HEK293T (cell line): ENCODE measurements around the gene STT3B.
"Not testable (repeated sequence)": the region's sequence is repeated elsewhere in the genome, so short reads cannot be mapped to it uniquely, and the experiment has no call there.

Experiments used
- CTCF ChIA-PET: fragments of 350-600 bp; formaldehyde crosslinking; extraction: SDS; loops from one replicate; lab custom pipeline; 2021; ENCODE audit warnings: antibody characterized with exemption, inconsistent platforms; lab: Yijun Ruan, JAX
- POLR2A ChIA-PET: fragments of 350-600 bp; formaldehyde crosslinking; extraction: SDS; loops from one replicate; lab custom pipeline; 2020; ENCODE audit warnings: antibody characterized with exemption, inconsistent platforms; lab: Yijun Ruan, JAX
- DNase-seq: peaks from one replicate; pipeline ENCODE4 v3.0.0; 2012; ENCODE audit warnings: mixed read lengths; ENCODE audit errors: extremely low spot score
- ARNT ChIP-seq: fragments of 450-650 bp; IDR thresholded peaks from 2 replicates; pipeline ENCODE4 v1.6.1; 2017; ENCODE audit warnings: mild to moderate bottlenecking
- BHLHE40 ChIP-seq: fragments of 450-650 bp; IDR thresholded peaks from 2 replicates; pipeline ENCODE4 v1.6.1; 2016; ENCODE audit warnings: mild to moderate bottlenecking, moderate library complexity, borderline replicate concordance
- CTBP1 ChIP-seq: fragments of 450-650 bp; IDR thresholded peaks from 2 replicates; pipeline ENCODE4 v1.6.1; 2016; ENCODE audit warnings: borderline replicate concordance
- ELF4 ChIP-seq: fragments of 450-650 bp; IDR thresholded peaks from 2 replicates; pipeline ENCODE4 v1.6.1; 2017; ENCODE audit warnings: antibody characterized with exemption
- FOXA1 ChIP-seq: fragments of 450-650 bp; IDR thresholded peaks from 2 replicates; pipeline ENCODE4 v1.6.1; 2016; ENCODE audit warnings: mild to moderate bottlenecking
- FOXK2 ChIP-seq: fragments of 450-650 bp; IDR thresholded peaks from 2 replicates; pipeline ENCODE4 v1.6.1; 2016; ENCODE audit warnings: mild to moderate bottlenecking
- FOXM1 ChIP-seq: fragments of 450-650 bp; IDR thresholded peaks from 2 replicates; pipeline ENCODE4 v1.6.1; 2017; ENCODE audit warnings: mild to moderate bottlenecking, borderline replicate concordance
- HDGF ChIP-seq: fragments of 450-650 bp; IDR thresholded peaks from 2 replicates; pipeline ENCODE4 v1.6.1; 2017; ENCODE audit warnings: antibody characterized with exemption, borderline replicate concordance
- L3MBTL2 ChIP-seq: fragments of 450-650 bp; conservative IDR thresholded peaks from 2 replicates; pipeline ENCODE4 v1.6.1; 2016; ENCODE audit warnings: mild to moderate bottlenecking
- LEF1 ChIP-seq: fragments of 450-650 bp; IDR thresholded peaks from 2 replicates; pipeline ENCODE4 v1.6.1; 2017; ENCODE audit warnings: mild to moderate bottlenecking, borderline replicate concordance
- NFRKB ChIP-seq: fragments of 450-650 bp; IDR thresholded peaks from 2 replicates; pipeline ENCODE4 v1.6.1; 2016; ENCODE audit warnings: mild to moderate bottlenecking, moderate library complexity
- PKNOX1 ChIP-seq: fragments of 450-650 bp; IDR thresholded peaks from 2 replicates; pipeline ENCODE4 v1.6.1; 2016
- SP1 ChIP-seq: fragments of 450-650 bp; IDR thresholded peaks from 2 replicates; pipeline ENCODE4 v1.6.1; 2017
- SUZ12 ChIP-seq: fragments of 450-650 bp; IDR thresholded peaks from 2 replicates; pipeline ENCODE4 v1.6.1; 2016; ENCODE audit warnings: mild to moderate bottlenecking
- TARDBP ChIP-seq: fragments of 450-650 bp; IDR thresholded peaks from 2 replicates; pipeline ENCODE4 v1.6.1; 2016
- ZNF384 ChIP-seq: fragments of 450-650 bp; IDR thresholded peaks from 2 replicates; pipeline ENCODE4 v1.6.1; 2016

STT3B gene

DNA sequence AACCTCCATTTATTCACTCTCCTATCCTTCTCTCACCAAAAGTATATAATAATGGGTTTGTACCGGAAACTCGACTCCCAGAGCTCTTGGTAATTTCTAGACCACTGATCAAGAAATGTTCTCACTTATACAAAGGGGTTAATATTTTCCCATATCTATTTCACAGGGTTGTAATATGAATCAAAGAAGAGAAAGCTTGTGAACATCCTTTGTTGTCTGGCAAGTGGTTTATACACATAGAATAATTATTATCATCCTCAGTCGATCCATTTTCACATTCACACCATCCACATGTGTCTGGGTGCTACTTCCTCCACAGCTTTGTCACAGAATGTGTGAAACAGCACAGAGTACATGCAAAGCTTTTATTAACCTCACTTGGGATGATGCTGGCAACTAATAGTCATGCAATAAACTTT, 29.9 kb upstream of the STT3B start:
- DNase-seq, result no peak
- ChIA-PET CTCF (no interaction called here), POLR2A (interaction anchor here (1.7 kb wide), 1 partner anchor 30 kb away, joined by 6 read pairs; the partner anchor contains the start of gene STT3B)
- TF ChIP-seq L3MBTL2 (no peak), SP1 (no peak), PKNOX1 (no peak), FOXA1 (no peak), FOXM1 (no peak), ZNF384 (no peak), HDGF (no peak), SUZ12 (no peak), LEF1 (no peak), ELF4 (no peak), NFRKB (no peak), BHLHE40 (no peak), TARDBP (no peak), ARNT (no peak), FOXK2 (no peak), CTBP1 (no peak)

GRCh38 chr3:31503456-31503855, 29.3 kb upstream of the STT3B start:
- ChIA-PET POLR2A (interaction anchor here (1.7 kb wide), 1 partner anchor 29 kb away, joined by 6 read pairs; the partner anchor contains the start of gene STT3B), CTCF (no interaction called here)
- DNase-seq, result no peak
- TF ChIP-seq ZNF384, result no peak
- no peak for TF ChIP-seq HDGF
- no peak for TF ChIP-seq FOXA1
- TF ChIP-seq TARDBP, result no peak
- TF ChIP-seq LEF1, result no peak
- no peak for TF ChIP-seq BHLHE40

DNA sequence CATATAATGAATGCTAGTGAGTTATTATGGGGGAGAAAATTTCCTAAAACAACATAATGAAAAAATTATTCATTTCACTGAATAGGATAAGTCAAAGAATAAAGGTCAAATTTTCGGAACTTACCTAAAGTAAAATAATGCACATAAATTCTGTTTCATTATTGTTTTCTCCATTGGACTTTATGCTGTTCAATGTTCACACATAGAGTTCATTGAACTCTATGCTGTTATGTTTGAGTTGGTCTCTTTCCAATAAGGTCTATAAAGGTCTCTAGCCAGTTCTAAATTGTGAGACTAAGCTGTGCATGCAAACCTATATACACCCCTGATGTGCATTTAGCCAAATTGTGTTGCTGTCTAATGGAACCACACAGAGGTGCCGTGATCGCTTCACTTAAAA, 28.5 kb upstream of the STT3B start:
- no peak for TF ChIP-seq FOXA1
- CTCF ChIA-PET, result no interaction called here
- no peak for DNase-seq
- POLR2A ChIA-PET, result interaction anchor here (1.7 kb wide), 1 partner anchor 28 kb away, joined by 6 read pairs; the partner anchor contains the start of gene STT3B

DNA sequence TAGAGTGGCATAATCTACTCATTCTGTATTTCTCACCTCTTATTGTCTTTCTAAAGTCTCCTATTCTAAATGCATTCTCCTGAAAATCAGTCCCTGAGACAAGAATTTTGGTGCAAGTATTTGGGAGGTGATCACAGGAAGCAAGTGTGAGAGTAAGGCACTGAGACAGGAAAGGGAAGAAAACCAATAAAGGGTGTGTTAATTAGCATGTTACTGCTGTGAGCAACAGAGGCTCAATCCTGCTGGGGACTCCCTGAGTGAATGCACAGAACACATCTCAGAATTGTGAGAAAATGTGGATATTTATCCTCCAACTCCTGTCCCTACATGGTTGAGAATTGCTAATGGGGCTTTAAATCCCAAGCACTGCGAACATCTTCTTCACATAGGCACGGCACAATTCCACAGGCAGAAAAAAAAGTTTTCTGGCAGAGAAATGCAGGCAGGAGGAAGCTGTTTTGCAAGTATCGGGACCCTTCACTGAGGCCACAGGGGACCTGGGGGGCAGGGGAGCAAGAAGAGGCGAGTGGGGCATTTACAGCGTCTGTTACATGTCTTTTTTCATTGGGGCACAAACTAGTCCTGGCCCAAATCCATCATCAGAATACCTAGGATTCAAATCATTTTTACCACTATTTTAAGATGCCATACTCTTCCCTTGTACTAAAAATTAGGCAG, 27.2 kb upstream of the STT3B start:
- POLR2A ChIA-PET, result no interaction called here
- CTCF ChIA-PET, result no interaction called here
- DNase-seq, result no peak
- TF ChIP-seq SP1 (no peak), FOXK2 (no peak), TARDBP (no peak), ARNT (no peak), BHLHE40 (no peak), HDGF (no peak), FOXA1 (no peak), CTBP1 (no peak), PKNOX1 (no peak), L3MBTL2 (no peak), ELF4 (no peak), SUZ12 (no peak), LEF1 (no peak), NFRKB (no peak), ZNF384 (no peak), FOXM1 (no peak)

DNA sequence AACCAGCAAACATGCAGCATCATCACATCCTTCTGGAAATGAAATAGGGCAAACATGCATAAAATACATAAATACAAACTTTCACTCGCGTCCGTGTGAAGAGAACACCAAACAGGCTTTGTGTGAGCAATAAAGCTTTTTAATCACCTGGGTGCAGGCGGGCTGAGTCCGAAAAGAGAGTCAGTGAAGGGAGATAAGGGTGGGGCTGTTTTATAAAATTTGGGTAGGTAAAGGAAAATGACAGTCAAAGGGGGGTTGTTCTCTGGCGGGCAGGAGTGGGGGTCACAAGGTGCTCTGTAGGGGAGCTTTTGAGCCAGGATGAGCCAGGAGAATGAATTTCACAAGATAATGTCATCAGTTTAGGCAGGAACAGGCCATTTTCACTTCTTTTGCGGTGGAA, 26.2 kb upstream of the STT3B start:
- CTCF ChIA-PET, DNase-seq, POLR2A ChIA-PET: not testable (repeated sequence)

GRCh38 chr3:31508452-31509146, 24.1 kb upstream of the STT3B start:
- ChIA-PET CTCF (interaction anchor here (0.6 kb wide), 1 partner anchor 168 kb away, joined by 3 read pairs; no protein-coding TSS in a partner anchor), POLR2A (no interaction called here)
- TF ChIP-seq CTBP1 (no peak), SP1 (no peak), ARNT (no peak), NFRKB (no peak), BHLHE40 (no peak), FOXM1 (no peak), FOXK2 (no peak)
- DNase-seq, result no peak

- ChIA-PET CTCF (interaction anchor here (0.6 kb wide), 1 partner anchor 167 kb away, joined by 3 read pairs; no protein-coding TSS in a partner anchor), POLR2A (no interaction called here)
- TF ChIP-seq TARDBP (no peak), SUZ12 (no peak)
- DNase-seq, result no peak
Measured at GRCh38 chr3:31509147-31509728, 23.5 kb upstream of the STT3B start.
